Osteoblast (primary cell): ENCODE data around the gene MGAT4A. TPM values are rescaled to one million over a fixed set of nuclear protein-coding genes. Genes with fewer than 3 reads are reported as not detected.

Experiments
- DNase-seq: peaks from one replicate; pipeline ENCODE4 v3.0.0; 2011; ENCODE audit warnings: low spot score, mixed read lengths; ENCODE audit not compliant: insufficient read length; ENCODE audit errors: missing footprints
- H2AFZ ChIP-seq: 2 replicates; pipeline ENCODE4 v1.6.0; 2011; ENCODE audit warnings: mild to moderate bottlenecking, low read length
- H3K27ac ChIP-seq: 2 replicates; pipeline ENCODE4 v1.5.1; 2011; ENCODE audit warnings: mild to moderate bottlenecking, low read depth, low read length, moderate library complexity
- H3K27me3 ChIP-seq: 2 replicates; pipeline ENCODE4 v1.6.0; 2012; ENCODE audit warnings: mild to moderate bottlenecking, control low read depth, inconsistent platforms, low read length, moderate library complexity; ENCODE audit not compliant: insufficient read depth
- H3K36me3 ChIP-seq: 2 replicates; pipeline ENCODE4 v1.5.1; 2011; ENCODE audit warnings: mild to moderate bottlenecking, low read length, control low read depth, moderate library complexity; ENCODE audit not compliant: insufficient read depth
- H3K4me1 ChIP-seq: 2 replicates; pipeline ENCODE4 v1.5.1; 2011; ENCODE audit warnings: mild to moderate bottlenecking, low read length, control low read depth, moderate library complexity; ENCODE audit not compliant: insufficient read depth
- H3K4me2 ChIP-seq: 2 replicates; pipeline ENCODE4 v1.6.0; 2011; ENCODE audit warnings: mild to moderate bottlenecking, low read length; ENCODE audit not compliant: insufficient read depth
- H3K4me3 ChIP-seq: fragments of 200-600 bp; sonication (generic); 3 replicates; pipeline ENCODE4 v1.5.1; 2012; ENCODE audit warnings: mild to moderate bottlenecking, low read length, inconsistent platforms; ENCODE audit not compliant: insufficient read depth
- H3K79me2 ChIP-seq: 2 replicates; pipeline ENCODE4 v1.6.0; 2012; ENCODE audit warnings: mild to moderate bottlenecking, low read length, control low read depth, inconsistent platforms; ENCODE audit not compliant: insufficient read depth
- H3K9me3 ChIP-seq: 2 replicates; pipeline ENCODE4 v1.5.1; 2011; ENCODE audit warnings: low read depth, low read length, control low read depth
- H4K20me1 ChIP-seq: 2 replicates; pipeline ENCODE4 v1.6.0; 2012; ENCODE audit warnings: mild to moderate bottlenecking, low read length, control low read depth; ENCODE audit not compliant: insufficient read depth
- total RNA-seq: library from RNA; depleted of rRNA; stranded (reverse); fragments of >200 nt; gene quantifications from 2 replicates; pipeline ENCODE4 v1.2.3, GENCODE V29; 2012
- TF ChIP-seq, protein P1 (sequence below): IDR thresholded peaks from 2 replicates; pipeline ENCODE4 v1.5.1; 2011; ENCODE audit warnings: mild to moderate bottlenecking, low read depth, low read length, moderate library complexity; ENCODE audit errors: extremely low read depth

Gene MGAT4A
- total RNA-seq, 1 donor, result 0.36 TPM

- Histone ChIP-seq H3K4me3 (no peak overlapping the region), H3K79me2 (no peaks in the 10 kb centered on the region), H2AFZ (no peak overlapping the region), H3K9me3 (no peaks in the 10 kb centered on the region), H3K4me1 (no peaks in the 10 kb centered on the region), H3K27ac (no peak overlapping the region), H3K4me2 (no peak overlapping the region), H3K27me3 (no peaks in the 10 kb centered on the region), H4K20me1 (no peaks in the 10 kb centered on the region), H3K36me3 (no peaks in the 10 kb centered on the region)
- DNase-seq, result no peak
- TF ChIP-seq, protein P1, sequence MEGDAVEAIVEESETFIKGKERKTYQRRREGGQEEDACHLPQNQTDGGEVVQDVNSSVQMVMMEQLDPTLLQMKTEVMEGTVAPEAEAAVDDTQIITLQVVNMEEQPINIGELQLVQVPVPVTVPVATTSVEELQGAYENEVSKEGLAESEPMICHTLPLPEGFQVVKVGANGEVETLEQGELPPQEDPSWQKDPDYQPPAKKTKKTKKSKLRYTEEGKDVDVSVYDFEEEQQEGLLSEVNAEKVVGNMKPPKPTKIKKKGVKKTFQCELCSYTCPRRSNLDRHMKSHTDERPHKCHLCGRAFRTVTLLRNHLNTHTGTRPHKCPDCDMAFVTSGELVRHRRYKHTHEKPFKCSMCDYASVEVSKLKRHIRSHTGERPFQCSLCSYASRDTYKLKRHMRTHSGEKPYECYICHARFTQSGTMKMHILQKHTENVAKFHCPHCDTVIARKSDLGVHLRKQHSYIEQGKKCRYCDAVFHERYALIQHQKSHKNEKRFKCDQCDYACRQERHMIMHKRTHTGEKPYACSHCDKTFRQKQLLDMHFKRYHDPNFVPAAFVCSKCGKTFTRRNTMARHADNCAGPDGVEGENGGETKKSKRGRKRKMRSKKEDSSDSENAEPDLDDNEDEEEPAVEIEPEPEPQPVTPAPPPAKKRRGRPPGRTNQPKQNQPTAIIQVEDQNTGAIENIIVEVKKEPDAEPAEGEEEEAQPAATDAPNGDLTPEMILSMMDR, result no peak
Observed at GRCh38 chr2:98658816-98659490, 72.0 kb downstream of the MGAT4A start.

DNA sequence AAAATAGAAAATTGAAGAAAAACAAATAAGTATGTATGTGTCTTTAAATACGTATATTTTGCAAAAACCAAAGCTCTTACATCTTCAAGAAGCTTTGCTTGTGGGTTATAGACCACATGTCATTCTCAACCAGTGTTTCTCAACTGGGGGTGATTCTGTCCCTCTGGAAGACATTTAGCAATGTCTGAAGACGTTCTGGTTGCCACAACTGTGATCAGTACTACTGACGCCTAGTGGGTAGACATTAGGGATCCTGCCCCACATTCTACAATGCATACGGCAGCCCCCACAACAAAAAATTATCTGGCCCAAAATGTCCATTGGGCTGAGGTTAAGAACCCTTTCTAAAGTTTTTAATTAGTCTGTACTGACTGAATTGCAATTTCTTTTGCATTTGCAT, 74.1 kb downstream of the MGAT4A start:
- Histone ChIP-seq H2AFZ (no peak overlapping the region), H3K9me3 (no peaks in the 10 kb centered on the region), H3K4me2 (no peak overlapping the region), H3K27me3 (no peaks in the 10 kb centered on the region), H3K4me1 (no peaks in the 10 kb centered on the region), H4K20me1 (no peaks in the 10 kb centered on the region), H3K79me2 (no peaks in the 10 kb centered on the region), H3K27ac (no peak overlapping the region), H3K4me3 (no peak overlapping the region), H3K36me3 (no peaks in the 10 kb centered on the region)
- no peak for DNase-seq
- TF ChIP-seq, protein P1, result no peak

DNA sequence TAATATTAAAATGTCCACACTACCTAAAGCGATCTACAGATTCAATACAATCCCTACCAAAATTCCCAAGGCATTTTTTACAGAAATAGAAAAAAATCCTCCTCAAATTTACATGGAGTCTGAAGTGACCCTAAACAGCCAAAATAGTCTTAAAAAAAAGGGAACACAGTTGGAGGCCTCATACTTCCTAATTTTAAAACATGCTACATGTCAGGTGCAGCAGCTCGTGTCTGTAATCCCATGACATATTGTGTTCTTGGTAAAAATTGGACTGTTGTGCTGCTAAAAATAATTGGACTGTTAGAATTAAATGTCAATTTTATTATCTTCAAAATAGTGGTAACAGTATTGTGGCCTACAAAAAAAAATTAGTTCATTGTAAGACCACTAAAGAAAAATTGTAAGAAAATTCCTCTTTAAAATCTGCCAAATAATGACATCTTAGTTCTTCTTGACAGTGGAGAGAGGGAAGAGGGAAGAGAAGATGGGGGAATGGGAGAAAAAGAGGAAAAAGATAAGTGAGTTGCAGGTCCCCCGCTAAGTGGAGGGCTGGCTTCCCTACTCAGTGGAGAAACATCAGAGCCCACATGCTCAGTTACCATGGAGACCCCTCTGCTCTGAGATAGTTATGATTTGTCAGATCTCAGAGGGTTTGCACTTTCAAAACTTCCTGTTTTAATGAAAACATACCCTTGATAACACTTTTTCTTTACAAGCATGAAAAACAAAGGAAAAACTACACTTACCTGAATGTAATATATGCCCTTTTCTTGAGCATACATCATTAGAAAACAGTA, 76.0 kb downstream of the MGAT4A start:
- Histone ChIP-seq H3K9me3 (no peaks in the 10 kb centered on the region), H3K4me2 (no peak overlapping the region), H2AFZ (no peak overlapping the region), H3K27me3 (no peaks in the 10 kb centered on the region), H3K79me2 (no peaks in the 10 kb centered on the region), H3K27ac (no peak overlapping the region), H3K4me1 (no peaks in the 10 kb centered on the region), H3K4me3 (no peak overlapping the region), H4K20me1 (no peaks in the 10 kb centered on the region), H3K36me3 (no peaks in the 10 kb centered on the region)
- DNase-seq, result no peak
- TF ChIP-seq, protein P1, result no peak

- no peak for DNase-seq
- TF ChIP-seq, protein P1, result no peak
Observed at GRCh38 chr2:98650998-98651397, 79.9 kb downstream of the MGAT4A start.

More at GRCh38 chr2:98650998-98651397, 79.9 kb downstream of the MGAT4A start:
- no peak overlapping the region for H3K4me2 ChIP-seq
- no peak overlapping the region for H3K27ac ChIP-seq
- H2AFZ ChIP-seq, result no peak overlapping the region
- no peaks in the 10 kb centered on the region for H3K9me3 ChIP-seq
- no peak overlapping the region for H3K4me3 ChIP-seq
- no peaks in the 10 kb centered on the region for H3K27me3 ChIP-seq
- no peaks in the 10 kb centered on the region for H4K20me1 ChIP-seq
- no peaks in the 10 kb centered on the region for H3K36me3 ChIP-seq
- H3K4me1 ChIP-seq, result no peaks in the 10 kb centered on the region
- no peaks in the 10 kb centered on the region for H3K79me2 ChIP-seq
